IPS-20b (cell line): ENCODE measurements around the gene ZDHHC14.
"Not testable (repeated sequence)": the region's sequence is repeated elsewhere in the genome, so short reads cannot be mapped to it uniquely, and the experiment has no call there.

ENCODE experiments used
- H3K27ac ChIP-seq: one replicate; pipeline ENCODE4 v1.5.1; 2013; ENCODE audit warnings: low read length
- H3K27me3 ChIP-seq: 2 replicates; pipeline ENCODE4 v1.6.1; 2013; ENCODE audit warnings: mild to moderate bottlenecking, low read length, inconsistent platforms; ENCODE audit not compliant: insufficient read depth
- H3K36me3 ChIP-seq: 2 replicates; pipeline ENCODE4 v1.6.1; 2013; ENCODE audit warnings: low read depth, mild to moderate bottlenecking, inconsistent platforms, low read length, moderate library complexity; ENCODE audit not compliant: insufficient read depth
- H3K4me1 ChIP-seq: 2 replicates; pipeline ENCODE4 v1.6.1; 2013; ENCODE audit warnings: mild to moderate bottlenecking, control low read depth, inconsistent platforms, low read length, moderate library complexity; ENCODE audit not compliant: insufficient read depth
- H3K4me3 ChIP-seq: 2 replicates; pipeline ENCODE4 v1.5.1; 2013; ENCODE audit warnings: mild to moderate bottlenecking, low read length, inconsistent platforms
- H3K9ac ChIP-seq: 2 replicates; pipeline ENCODE4 v1.6.1; 2013; ENCODE audit warnings: low read depth, mild to moderate bottlenecking, inconsistent platforms, low read length, moderate library complexity
- H3K9me3 ChIP-seq: 2 replicates; pipeline ENCODE4 v1.6.1; 2013; ENCODE audit warnings: mild to moderate bottlenecking, low read depth, low read length, inconsistent platforms; ENCODE audit not compliant: insufficient read depth

The ZDHHC14 gene

GRCh38 chr6:157683707-157684106, 302.7 kb downstream of the ZDHHC14 start:
- H3K27me3 ChIP-seq = no peaks in the 10 kb centered on the region
- no peaks in the 10 kb centered on the region for H3K36me3 ChIP-seq
- H3K27ac ChIP-seq = no peak overlapping the region

GRCh38 chr6:157684620-157685299, 303.8 kb downstream of the ZDHHC14 start:
- Histone ChIP-seq H3K36me3 (no peaks in the 10 kb centered on the region), H3K27ac (no peak overlapping the region), H3K27me3 (no peaks in the 10 kb centered on the region), H3K4me3 (no peak overlapping the region), H3K4me1 (no peaks in the 10 kb centered on the region), H3K9ac (no peak overlapping the region), H3K9me3 (no peaks in the 10 kb centered on the region)

More at GRCh38 chr6:157683707-157684106, 302.7 kb downstream of the ZDHHC14 start:
- no peak overlapping the region for H3K4me3 ChIP-seq
- H3K9ac ChIP-seq = no peak overlapping the region
- H3K4me1 ChIP-seq = no peaks in the 10 kb centered on the region
- H3K9me3 ChIP-seq = no peaks in the 10 kb centered on the region

- H3K4me1 ChIP-seq = no peaks in the 10 kb centered on the region
- H3K27me3 ChIP-seq = no peaks in the 10 kb centered on the region
- no peaks in the 10 kb centered on the region for H3K36me3 ChIP-seq
- no peaks in the 10 kb centered on the region for H3K9me3 ChIP-seq
- no peak overlapping the region for H3K4me3 ChIP-seq
- H3K27ac ChIP-seq = no peak overlapping the region
- H3K9ac ChIP-seq = no peak overlapping the region
Observed at GRCh38 chr6:157685596-157686280, 304.7 kb downstream of the ZDHHC14 start.

DNA sequence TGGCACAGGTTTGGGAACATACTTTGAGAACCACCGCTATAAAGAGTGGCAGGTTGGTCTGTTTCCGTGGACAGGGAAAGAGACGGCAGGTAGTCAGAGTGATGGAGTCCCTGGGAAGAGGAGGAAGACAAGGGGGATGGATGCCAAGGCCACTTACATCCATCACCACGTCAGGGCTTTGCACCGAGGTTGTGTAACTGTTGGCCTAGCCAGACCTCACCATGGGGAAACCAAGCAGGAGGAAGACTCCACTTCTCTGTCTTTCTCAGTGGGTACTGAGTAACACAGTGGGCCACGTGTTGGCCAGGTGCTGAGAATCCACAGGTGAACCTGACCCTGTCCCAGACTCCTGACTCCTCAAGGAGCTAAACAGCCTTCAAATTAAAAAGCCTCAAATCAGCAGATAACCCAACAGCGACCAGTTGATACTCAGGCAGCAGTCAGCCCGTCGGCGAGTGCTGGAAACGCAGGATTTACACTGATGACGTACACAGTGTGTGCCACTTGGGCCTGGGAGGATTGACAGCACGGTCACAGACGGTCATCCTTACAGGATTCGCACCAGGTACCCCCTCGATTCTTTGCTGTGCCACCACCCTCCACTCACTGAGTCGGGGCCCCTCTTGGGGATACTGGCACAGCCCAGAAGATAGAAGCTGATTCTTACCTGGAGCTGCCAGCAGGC, 307.4 kb downstream of the ZDHHC14 start:
- H3K9ac ChIP-seq = no peak overlapping the region

DNA sequence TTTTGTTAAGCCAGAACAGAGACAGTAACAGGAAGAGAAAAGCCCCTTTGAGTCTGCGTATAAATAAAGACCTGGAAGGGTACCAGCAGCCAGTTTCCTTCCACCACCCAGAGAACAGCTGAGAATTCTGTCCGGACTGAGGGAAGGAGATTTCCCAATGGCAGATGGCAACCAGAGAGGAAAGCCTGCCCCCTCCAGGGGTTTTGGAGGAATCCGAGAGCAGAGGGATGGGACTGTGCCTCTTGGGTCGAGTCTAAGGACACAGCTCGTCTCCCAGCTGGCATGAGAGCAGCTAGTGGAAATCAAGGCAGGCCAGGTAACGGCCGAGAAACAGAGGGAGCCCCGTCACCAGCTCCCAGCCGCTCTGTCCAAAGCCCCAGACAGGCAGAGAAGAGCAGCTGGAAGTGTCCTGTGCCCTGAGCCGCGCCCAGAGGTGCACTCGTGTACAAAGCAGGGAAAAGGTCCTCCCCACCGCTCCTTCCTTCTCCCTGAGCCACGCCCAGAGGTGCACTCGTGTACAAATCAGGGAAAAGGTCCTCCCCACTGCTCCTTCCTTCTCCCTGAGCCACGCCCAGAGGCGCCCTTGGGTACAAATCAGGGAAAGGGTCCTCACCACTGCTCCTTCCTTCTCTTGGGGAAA, 308.1 kb downstream of the ZDHHC14 start:
- H3K9me3 ChIP-seq = no peaks in the 10 kb centered on the region
- H3K9ac ChIP-seq = no peak overlapping the region
- no peaks in the 10 kb centered on the region for H3K4me1 ChIP-seq
- no peaks in the 10 kb centered on the region for H3K27me3 ChIP-seq
- H3K36me3 ChIP-seq = no peaks in the 10 kb centered on the region
- H3K4me3 ChIP-seq = no peak overlapping the region
- H3K27ac ChIP-seq = no peak overlapping the region

More for the DNA sequence above, 307.4 kb downstream of the ZDHHC14 start:
- no peak overlapping the region for H3K4me3 ChIP-seq
- no peaks in the 10 kb centered on the region for H3K36me3 ChIP-seq
- no peak overlapping the region for H3K27ac ChIP-seq
- H3K9me3 ChIP-seq = no peaks in the 10 kb centered on the region
- H3K27me3 ChIP-seq = no peaks in the 10 kb centered on the region
- no peaks in the 10 kb centered on the region for H3K4me1 ChIP-seq

- Histone ChIP-seq H3K4me1 (no peaks in the 10 kb centered on the region), H3K27ac (no peak overlapping the region), H3K4me3 (no peak overlapping the region), H3K36me3 (no peaks in the 10 kb centered on the region), H3K9me3 (no peaks in the 10 kb centered on the region), H3K9ac (no peak overlapping the region), H3K27me3 (no peaks in the 10 kb centered on the region)
Observed at GRCh38 chr6:157689875-157690274, 308.9 kb downstream of the ZDHHC14 start.

DNA sequence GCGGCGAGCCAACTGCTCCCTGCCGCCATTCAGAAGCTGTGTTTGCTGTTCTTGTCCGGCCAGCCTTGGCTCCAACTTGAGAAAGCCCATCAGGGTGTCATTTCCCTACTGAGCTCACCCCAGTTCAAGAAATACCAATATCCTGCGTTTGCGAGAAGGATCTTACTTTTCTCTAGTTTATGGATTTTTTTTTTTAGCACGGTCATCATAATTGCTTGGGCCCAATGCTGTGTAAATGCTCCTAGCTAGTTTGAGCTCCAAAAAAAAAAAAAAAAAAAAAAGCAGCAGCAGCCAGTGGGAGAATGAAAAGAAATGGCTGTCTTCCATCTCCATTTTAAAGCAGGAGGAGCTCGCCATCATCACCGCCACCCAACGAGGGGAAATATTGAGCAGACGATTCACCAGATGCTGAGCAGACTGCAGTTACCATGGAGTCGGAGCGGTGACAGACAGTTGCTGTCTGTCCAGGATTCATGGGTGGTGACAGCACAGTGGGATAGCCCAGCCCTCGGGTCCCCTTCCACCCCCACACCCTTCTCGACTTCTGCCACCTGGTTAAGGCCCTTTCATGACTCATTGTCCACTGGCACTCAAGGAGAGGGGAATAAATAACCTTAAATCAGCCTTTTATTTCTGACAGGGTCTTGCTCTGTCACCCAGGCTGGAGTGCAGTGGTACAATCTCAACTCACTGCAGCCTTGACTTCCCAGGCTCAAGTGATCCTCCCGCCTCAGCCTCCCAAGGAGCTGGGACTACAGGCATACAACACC, 309.6 kb downstream of the ZDHHC14 start:
- Histone ChIP-seq H3K36me3 (no peaks in the 10 kb centered on the region), H3K4me1 (no peaks in the 10 kb centered on the region), H3K4me3 (no peak overlapping the region), H3K27me3 (no peaks in the 10 kb centered on the region), H3K9me3 (no peaks in the 10 kb centered on the region), H3K9ac (no peak overlapping the region), H3K27ac (no peak overlapping the region)

DNA sequence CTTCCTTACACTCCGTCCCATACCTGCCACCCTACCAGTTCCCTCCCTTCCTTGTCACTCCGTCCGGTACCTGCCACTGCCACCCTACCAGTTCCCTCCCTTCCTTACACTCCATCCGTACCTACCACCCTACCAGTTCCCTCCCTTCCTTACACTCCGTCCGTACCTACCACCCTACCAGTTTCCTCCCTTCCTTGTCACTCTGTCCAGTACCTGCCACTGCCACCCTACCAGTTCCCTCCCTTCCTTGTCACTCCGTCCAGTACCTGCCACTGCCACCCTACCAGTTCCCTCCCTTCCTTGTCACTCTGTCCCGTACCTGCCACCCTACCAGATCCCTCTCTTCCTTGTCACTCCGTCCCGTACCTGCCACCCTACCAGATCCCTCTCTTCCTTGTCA, 310.6 kb downstream of the ZDHHC14 start:
- H3K9me3 ChIP-seq, H3K27me3 ChIP-seq, H3K4me1 ChIP-seq, H3K36me3 ChIP-seq, H3K9ac ChIP-seq, H3K4me3 ChIP-seq, H3K27ac ChIP-seq: not testable (repeated sequence)

DNA sequence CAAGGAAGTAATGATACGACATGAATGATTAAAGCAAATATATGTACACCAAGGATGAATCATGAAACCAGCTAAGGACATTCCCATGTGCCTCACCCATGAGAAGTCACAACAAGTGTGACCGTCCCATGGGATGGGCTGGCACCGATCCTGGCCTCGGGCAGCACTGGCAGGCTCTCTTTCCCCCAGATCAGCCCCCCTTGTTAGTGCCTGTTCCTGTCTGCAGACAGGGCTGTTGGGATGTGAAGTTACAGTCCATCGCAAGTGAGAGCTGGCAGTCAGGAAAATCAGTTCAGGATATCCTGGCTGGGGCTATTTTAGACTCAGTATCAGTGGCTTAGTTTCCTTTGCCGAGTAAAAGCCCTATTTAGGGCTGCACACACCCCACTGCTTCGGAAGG, 312.9 kb downstream of the ZDHHC14 start:
- Histone ChIP-seq H3K4me3 (no peak overlapping the region), H3K4me1 (no peaks in the 10 kb centered on the region), H3K27ac (no peak overlapping the region), H3K9me3 (0 out of 2 replicates have a peak, but pooled peaks cover 6% of the 10 kb centered on the region), H3K27me3 (no peaks in the 10 kb centered on the region), H3K9ac (no peak overlapping the region), H3K36me3 (no peaks in the 10 kb centered on the region)

GRCh38 chr6:157695301-157696040, 314.5 kb downstream of the ZDHHC14 start:
- H3K27me3 ChIP-seq = no peaks in the 10 kb centered on the region
- H3K9ac ChIP-seq = no peak overlapping the region
- H3K36me3 ChIP-seq = no peaks in the 10 kb centered on the region
- H3K4me3 ChIP-seq = no peak overlapping the region
- no peak overlapping the region for H3K27ac ChIP-seq
- 0 out of 2 replicates have a peak, but pooled peaks cover 7% of the 10 kb centered on the region for H3K9me3 ChIP-seq
- peaks cover 7% of the 10 kb centered on the region; the same call in 1 of the 2 replicates for H3K4me1 ChIP-seq
